Mesendoderm (in vitro differentiated cells): Measurements from ENCODE around the gene GIMAP5.

Experiments used
- DNase-seq: peaks from one replicate; pipeline ENCODE4 v3.0.0; 2013
- H2AK5ac ChIP-seq: 2 replicates; pipeline ENCODE4 v1.6.1; 2013; ENCODE audit warnings: low read length, inconsistent platforms
- H2BK120ac ChIP-seq: 2 replicates; pipeline ENCODE4 v1.6.1; 2013; ENCODE audit warnings: low read depth, mild to moderate bottlenecking, low read length, moderate library complexity, mixed read lengths
- H2BK15ac ChIP-seq: replicated peaks from 2 replicates; pipeline ENCODE4 v1.6.1; 2013; ENCODE audit warnings: low read depth, mild to moderate bottlenecking, moderate library complexity
- H2BK5ac ChIP-seq: 2 replicates; pipeline ENCODE4 v1.6.1; 2013; ENCODE audit warnings: low read length, inconsistent platforms
- H3K18ac ChIP-seq: 2 replicates; pipeline ENCODE4 v1.6.1; 2013; ENCODE audit warnings: mild to moderate bottlenecking, low read length, mixed read lengths
- H3K23ac ChIP-seq: one replicate; pipeline ENCODE4 v1.6.1; 2013; ENCODE audit warnings: low read length
- H3K27ac ChIP-seq: 2 replicates; pipeline ENCODE4 v1.5.1; 2013; ENCODE audit warnings: low read depth, mild to moderate bottlenecking, inconsistent platforms, low read length, moderate library complexity
- H3K27me3 ChIP-seq: 2 replicates; pipeline ENCODE4 v1.6.1; 2013; ENCODE audit warnings: low read length, control low read depth, mild to moderate bottlenecking, inconsistent platforms; ENCODE audit not compliant: insufficient read depth, poor library complexity
- H3K36me3 ChIP-seq: 2 replicates; pipeline ENCODE4 v1.6.1; 2013; ENCODE audit warnings: low read length, inconsistent platforms; ENCODE audit not compliant: control insufficient read depth, insufficient read depth
- H3K4ac ChIP-seq: one replicate; pipeline ENCODE4 v1.6.1; 2013; ENCODE audit warnings: low read depth, mild to moderate bottlenecking, low read length, moderate library complexity
- H3K4me1 ChIP-seq: 2 replicates; pipeline ENCODE4 v1.6.1; 2013; ENCODE audit warnings: low read depth, low read length, inconsistent platforms; ENCODE audit not compliant: control insufficient read depth
- H3K4me2 ChIP-seq: 2 replicates; pipeline ENCODE4 v1.6.1; 2013; ENCODE audit warnings: low read length
- H3K4me3 ChIP-seq: 2 replicates; pipeline ENCODE4 v1.5.1; 2013; ENCODE audit warnings: mild to moderate bottlenecking, low read length
- H3K56ac ChIP-seq: one replicate; pipeline ENCODE4 v1.6.1; 2013; ENCODE audit warnings: low read length
- H3K79me1 ChIP-seq: 2 replicates; pipeline ENCODE4 v1.6.1; 2013; ENCODE audit warnings: low read length, inconsistent platforms
- H3K79me2 ChIP-seq: 2 replicates; pipeline ENCODE4 v1.6.1; 2013; ENCODE audit warnings: mild to moderate bottlenecking, low read length; ENCODE audit not compliant: control insufficient read depth, insufficient read depth
- H3K9ac ChIP-seq: 2 replicates; pipeline ENCODE4 v1.6.1; 2013; ENCODE audit warnings: low read length, inconsistent platforms
- H4K5ac ChIP-seq: one replicate; pipeline ENCODE4 v1.6.1; 2013; ENCODE audit warnings: low read length
- H4K8ac ChIP-seq: one replicate; pipeline ENCODE4 v1.6.1; 2013; ENCODE audit warnings: low read depth, mild to moderate bottlenecking, control low read depth, low read length, moderate library complexity
- WGBS: extraction: QIAGEN DNeasy Blood & Tissue Kit; methylation state at CpG from one replicate; pipeline ENCODE4 v1.1.7; 2013; ENCODE audit warnings: low lambda C conversion rate, missing lambda C conversion rate; ENCODE audit not compliant: insufficient coverage; ENCODE audit errors: extremely low coverage; 5-methylcytosine and 5-hydroxymethylcytosine counted together

Gene GIMAP5

DNA sequence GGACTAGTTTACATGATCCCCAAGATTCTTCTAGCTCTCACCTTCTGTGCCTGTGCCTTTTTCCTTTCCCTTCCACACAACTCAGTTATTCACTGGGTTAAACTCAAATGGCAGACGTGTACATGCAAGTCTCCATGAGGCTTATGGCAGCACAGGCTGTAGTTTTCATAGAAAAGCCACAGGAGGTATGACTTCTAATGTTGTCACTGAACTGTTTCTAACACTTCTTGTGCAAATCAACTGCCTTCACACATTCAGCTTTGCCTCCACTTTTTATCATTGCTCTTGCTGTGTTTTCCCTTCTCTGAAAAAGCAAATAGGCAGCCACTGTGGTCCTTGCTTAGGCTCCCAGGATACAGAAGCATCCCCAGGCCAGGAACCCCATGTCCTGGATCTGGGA, 5.3 kb upstream of the GIMAP5 start:
- Histone ChIP-seq H2BK120ac (no peak overlapping the region), H4K8ac (no peak overlapping the region), H3K4me3 (no peak overlapping the region), H3K56ac (no peak overlapping the region), H3K9ac (no peak overlapping the region), H2BK5ac (no peak overlapping the region), H3K4me1 (peaks cover 3% of the 10 kb centered on the region), H3K4me2 (no peak overlapping the region), H3K4ac (no peak overlapping the region), H3K27me3 (peaks cover 33% of the 10 kb centered on the region), H3K27ac (no peak overlapping the region), H3K79me1 (no peaks in the 10 kb centered on the region), H3K23ac (no peak overlapping the region), H3K79me2 (no peaks in the 10 kb centered on the region), H4K5ac (no peak overlapping the region), H2AK5ac (no peak overlapping the region), H3K18ac (no peak overlapping the region), H3K36me3 (no peaks in the 10 kb centered on the region), H2BK15ac (no peak overlapping the region)
- no CpG with 5 or more reads among the region's 1 CpG for WGBS
- no peak for DNase-seq

GRCh38 chr7:150732786-150733481, 4.3 kb upstream of the GIMAP5 start:
- no peak overlapping the region for H2BK120ac ChIP-seq
- no peak overlapping the region for H3K18ac ChIP-seq
- no peak overlapping the region for H3K4me3 ChIP-seq
- H2AK5ac ChIP-seq: no peak overlapping the region
- no peaks in the 10 kb centered on the region for H3K36me3 ChIP-seq
- no peak overlapping the region for H3K4ac ChIP-seq
- no peak overlapping the region for H2BK5ac ChIP-seq
- peaks cover 3% of the 10 kb centered on the region for H3K4me1 ChIP-seq
- H4K8ac ChIP-seq: no peak overlapping the region
- H3K56ac ChIP-seq: no peak overlapping the region
- no peaks in the 10 kb centered on the region for H3K79me1 ChIP-seq
- WGBS: no CpG with 5 or more reads among the region's 5 CpGs
- H2BK15ac ChIP-seq: no peak overlapping the region
- no peak for DNase-seq
- peaks cover 41% of the 10 kb centered on the region for H3K27me3 ChIP-seq
- no peak overlapping the region for H3K4me2 ChIP-seq
- no peak overlapping the region for H3K23ac ChIP-seq
- H3K27ac ChIP-seq: no peak overlapping the region
- no peak overlapping the region for H3K9ac ChIP-seq
- no peak overlapping the region for H4K5ac ChIP-seq
- H3K79me2 ChIP-seq: no peaks in the 10 kb centered on the region

DNA sequence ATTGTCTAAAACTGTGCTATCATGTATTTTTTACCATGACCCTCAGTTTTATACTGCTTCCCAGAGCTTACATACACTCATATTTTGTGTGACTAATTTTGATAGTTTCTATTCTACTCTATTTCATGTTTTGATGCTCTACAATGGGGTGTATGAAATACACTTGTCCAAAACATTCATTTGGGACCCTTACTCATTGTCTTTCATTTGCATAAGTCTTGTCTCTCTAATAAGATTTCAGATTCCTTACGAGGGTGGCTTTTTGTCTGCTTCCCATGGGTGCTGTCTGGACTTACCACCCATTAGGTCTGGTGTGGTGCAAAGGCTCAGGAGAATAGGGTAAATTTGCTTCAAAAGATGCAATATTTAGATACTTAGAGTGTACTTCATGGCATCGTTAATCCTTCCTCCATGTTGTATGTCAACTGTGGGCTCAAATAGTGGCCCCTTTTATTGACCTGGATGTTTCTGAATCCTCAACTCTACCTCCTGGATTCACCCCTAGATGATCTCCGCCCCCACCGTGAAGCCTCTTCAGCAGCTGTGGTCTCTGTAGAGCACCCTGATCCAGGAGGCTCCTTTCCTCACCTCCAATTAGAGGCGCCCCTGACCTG, 3.6 kb upstream of the GIMAP5 start:
- Histone ChIP-seq H3K56ac (no peak overlapping the region), H3K18ac (no peak overlapping the region), H3K23ac (no peak overlapping the region), H3K36me3 (no peaks in the 10 kb centered on the region), H3K79me1 (no peaks in the 10 kb centered on the region), H3K4ac (no peak overlapping the region), H3K4me1 (peaks cover 3% of the 10 kb centered on the region), H4K5ac (no peak overlapping the region), H4K8ac (no peak overlapping the region), H2BK120ac (no peak overlapping the region), H3K4me3 (no peak overlapping the region), H2BK5ac (no peak overlapping the region), H2BK15ac (no peak overlapping the region), H2AK5ac (no peak overlapping the region), H3K4me2 (no peak overlapping the region), H3K9ac (no peak overlapping the region), H3K27me3 (peaks cover 47% of the 10 kb centered on the region), H3K79me2 (no peaks in the 10 kb centered on the region), H3K27ac (no peak overlapping the region)
- no peak for DNase-seq
- WGBS: no CpG with 5 or more reads among the region's 5 CpGs

DNA sequence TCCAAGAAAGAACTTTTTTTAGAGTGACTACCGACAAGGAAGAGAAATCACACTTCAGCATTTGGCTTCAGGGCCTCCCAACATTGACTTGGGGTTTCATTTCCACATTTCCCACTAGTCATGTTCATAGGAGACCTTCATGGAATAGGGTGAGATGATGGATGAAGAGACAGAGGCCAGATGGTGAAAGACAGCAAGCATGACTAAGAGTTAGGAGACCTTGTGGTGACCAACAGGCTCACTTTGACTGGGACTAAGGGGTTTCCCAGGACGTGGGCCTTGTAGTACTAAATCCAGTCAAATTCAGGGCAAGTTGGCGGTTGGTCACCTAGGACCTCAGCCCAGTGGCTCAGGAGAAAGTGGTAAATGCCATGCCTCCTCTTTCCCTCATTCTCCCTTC, 3.0 kb upstream of the GIMAP5 start:
- Histone ChIP-seq H4K5ac (no peak overlapping the region), H2AK5ac (no peak overlapping the region), H3K79me2 (no peaks in the 10 kb centered on the region), H2BK15ac (no peak overlapping the region), H3K56ac (no peak overlapping the region), H3K9ac (no peak overlapping the region), H3K36me3 (no peaks in the 10 kb centered on the region), H3K4me1 (peaks cover 3% of the 10 kb centered on the region), H3K79me1 (no peaks in the 10 kb centered on the region), H3K23ac (no peak overlapping the region), H3K4ac (no peak overlapping the region), H3K18ac (no peak overlapping the region), H3K27ac (no peak overlapping the region), H3K4me3 (no peak overlapping the region), H2BK5ac (no peak overlapping the region), H4K8ac (no peak overlapping the region), H3K27me3 (peaks cover 51% of the 10 kb centered on the region), H3K4me2 (no peak overlapping the region), H2BK120ac (no peak overlapping the region)
- no CpG with 5 or more reads among the region's 3 CpGs for WGBS
- no peak for DNase-seq

DNA sequence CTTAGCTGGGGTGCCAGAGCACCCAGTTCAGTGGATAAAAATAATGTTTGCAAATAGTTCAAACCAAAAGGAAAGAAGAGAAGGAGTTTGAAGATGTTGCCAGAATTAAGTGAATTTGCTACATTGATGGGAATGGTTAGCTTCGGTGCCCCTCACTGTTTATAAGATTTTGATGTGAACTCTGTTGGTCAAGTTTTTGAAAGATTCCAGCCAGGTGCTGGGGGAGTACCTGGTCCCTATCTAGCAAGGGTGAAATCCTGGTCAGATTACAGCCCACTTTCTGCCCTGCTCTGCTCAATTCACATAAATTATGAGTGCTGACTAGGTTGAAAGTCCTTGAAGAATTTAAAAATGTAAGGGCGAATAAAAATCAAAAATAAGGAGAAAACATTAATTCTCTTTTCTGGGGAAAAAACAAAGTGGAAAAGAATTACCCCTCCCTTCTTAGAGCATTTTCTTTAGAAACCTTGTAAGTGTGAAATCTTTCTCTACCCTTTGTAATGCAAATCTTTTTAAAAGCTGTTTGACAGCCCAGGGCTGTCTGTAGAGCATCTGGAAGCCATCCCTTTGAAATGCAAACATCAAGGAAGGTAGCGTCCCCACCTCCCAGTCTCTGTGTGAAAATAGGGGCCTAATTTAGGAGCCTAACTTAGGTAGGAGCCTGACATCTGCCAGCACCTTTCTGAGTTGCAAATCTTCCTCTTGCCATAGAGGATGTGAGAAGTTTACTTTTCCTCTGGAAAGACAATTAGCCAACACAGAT, 1.4 kb upstream of the GIMAP5 start:
- DNase-seq: peak; percentile 81
- H2AK5ac ChIP-seq: no peak overlapping the region
- H3K9ac ChIP-seq: no peak overlapping the region
- H4K8ac ChIP-seq: no peak overlapping the region
- H3K27ac ChIP-seq: no peak overlapping the region
- H3K4me2 ChIP-seq: no peak overlapping the region
- no peak overlapping the region for H2BK120ac ChIP-seq
- no peak overlapping the region for H3K4ac ChIP-seq
- no peak overlapping the region for H3K4me3 ChIP-seq
- no peak overlapping the region for H4K5ac ChIP-seq
- no peak overlapping the region for H3K18ac ChIP-seq
- H3K79me1 ChIP-seq: no peaks in the 10 kb centered on the region
- H2BK5ac ChIP-seq: no peak overlapping the region
- H3K27me3 ChIP-seq: peaks cover 56% of the 10 kb centered on the region
- WGBS: no CpG with 5 or more reads among the region's 3 CpGs
- no peaks in the 10 kb centered on the region for H3K36me3 ChIP-seq
- no peak overlapping the region for H2BK15ac ChIP-seq
- no peaks in the 10 kb centered on the region for H3K79me2 ChIP-seq
- H3K4me1 ChIP-seq: peaks cover 3% of the 10 kb centered on the region
- H3K56ac ChIP-seq: no peak overlapping the region
- no peak overlapping the region for H3K23ac ChIP-seq
